Omental fat pad (tissue), 4 donors: ENCODE data around the gene ELL. TPM values are rescaled to one million over a fixed set of nuclear protein-coding genes. Genes with fewer than 3 reads are reported as not detected.
A peak's percentile ranks its signal among the peaks of the same experiment; 100 is the strongest.
"Not testable (repeated sequence)": the region's sequence is repeated elsewhere in the genome, so short reads cannot be mapped to it uniquely, and the experiment has no call there.

Experiments used
- ATAC-seq: fragments of 150-250 bp; one replicate; pipeline ENCODE4 v1.9.1; 2016; ENCODE audit warnings: mild to moderate bottlenecking, moderate library complexity; ENCODE audit not compliant: low FRiP score
- DNase-seq: peaks from one replicate; pipeline ENCODE4 v3.0.0-alpha.2; 2019; ENCODE audit warnings: low spot score
- total RNA-seq, 4 donors: library from RNA; depleted of rRNA; stranded (reverse); fragments of >200 nt; gene quantifications; one replicate each; pipeline ENCODE4 v1.1.0, GENCODE V29; 2016
- TF ChIP-seq, protein P1 (sequence below), 3 donors: fragments of 450-650 bp; IDR thresholded peaks; one replicate each; pipeline ENCODE4 v1.5.1; 2016 to 2017; ENCODE audit warnings: antibody characterized with exemption in 3 of 3, mild to moderate bottlenecking in 3 of 3, moderate library complexity in 2 of 3

The ELL gene
- total RNA-seq, 4 donors from 2014 or later: 18.1 to 43.1 (median 24.8) TPM

DNA sequence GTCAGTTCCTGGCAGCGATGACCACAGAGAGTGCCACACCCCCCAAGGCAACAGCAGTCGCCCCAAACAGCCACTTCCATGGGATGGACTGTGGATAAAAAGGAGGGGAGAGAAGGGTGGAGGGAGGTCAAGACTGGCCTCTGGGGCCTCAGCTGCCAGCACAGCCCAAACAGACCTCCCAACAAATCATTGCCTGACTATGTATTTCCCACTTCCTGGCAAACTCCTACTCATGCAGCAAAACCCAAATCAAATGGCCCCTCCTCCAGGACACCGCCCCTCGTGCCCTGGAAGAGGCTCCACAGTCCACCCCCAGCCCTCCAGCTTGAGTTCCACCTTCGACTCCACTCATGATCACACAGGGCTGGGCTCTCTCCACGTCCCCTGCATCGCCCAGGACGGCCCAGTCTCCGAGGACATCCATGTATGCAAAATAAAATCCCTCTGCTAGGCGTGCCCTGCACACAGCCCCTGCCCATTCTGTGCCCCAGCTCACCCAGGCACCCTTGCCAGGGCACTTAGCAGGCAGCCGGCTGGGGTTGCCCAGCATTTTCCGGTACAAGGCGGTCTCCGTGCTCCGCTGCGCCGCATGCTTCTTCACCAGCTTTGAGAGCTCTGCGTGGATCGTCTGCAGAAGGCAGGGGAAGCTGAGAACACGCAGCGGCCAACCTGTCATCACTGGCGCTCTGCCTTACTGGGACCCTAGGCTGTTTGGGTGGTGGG is 10.5 kb upstream of the ELL start:
- no peak for ATAC-seq
- DNase-seq: no peak
- TF ChIP-seq, protein P1, sequence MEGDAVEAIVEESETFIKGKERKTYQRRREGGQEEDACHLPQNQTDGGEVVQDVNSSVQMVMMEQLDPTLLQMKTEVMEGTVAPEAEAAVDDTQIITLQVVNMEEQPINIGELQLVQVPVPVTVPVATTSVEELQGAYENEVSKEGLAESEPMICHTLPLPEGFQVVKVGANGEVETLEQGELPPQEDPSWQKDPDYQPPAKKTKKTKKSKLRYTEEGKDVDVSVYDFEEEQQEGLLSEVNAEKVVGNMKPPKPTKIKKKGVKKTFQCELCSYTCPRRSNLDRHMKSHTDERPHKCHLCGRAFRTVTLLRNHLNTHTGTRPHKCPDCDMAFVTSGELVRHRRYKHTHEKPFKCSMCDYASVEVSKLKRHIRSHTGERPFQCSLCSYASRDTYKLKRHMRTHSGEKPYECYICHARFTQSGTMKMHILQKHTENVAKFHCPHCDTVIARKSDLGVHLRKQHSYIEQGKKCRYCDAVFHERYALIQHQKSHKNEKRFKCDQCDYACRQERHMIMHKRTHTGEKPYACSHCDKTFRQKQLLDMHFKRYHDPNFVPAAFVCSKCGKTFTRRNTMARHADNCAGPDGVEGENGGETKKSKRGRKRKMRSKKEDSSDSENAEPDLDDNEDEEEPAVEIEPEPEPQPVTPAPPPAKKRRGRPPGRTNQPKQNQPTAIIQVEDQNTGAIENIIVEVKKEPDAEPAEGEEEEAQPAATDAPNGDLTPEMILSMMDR (IDR thresholded peaks at IDR 0.05): no peak

DNA sequence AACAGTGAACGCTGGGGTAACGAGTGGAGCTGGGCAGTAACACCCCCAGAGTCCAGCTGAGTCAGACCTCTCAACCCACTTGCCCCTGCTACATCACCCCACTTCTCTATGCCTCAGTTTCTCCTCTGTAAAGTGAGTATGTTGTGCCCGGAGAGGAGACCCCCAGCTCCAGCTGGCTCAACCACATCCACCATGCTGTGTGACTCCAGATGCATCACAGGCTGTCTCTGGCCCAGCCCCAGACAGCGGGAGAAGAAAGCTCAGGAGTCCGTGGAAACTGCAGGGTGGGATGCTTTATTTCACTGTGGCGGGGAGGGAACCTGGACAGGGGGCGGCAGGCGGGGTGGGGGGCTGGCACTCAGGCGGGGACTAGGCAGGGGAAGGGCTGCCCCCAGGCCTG is 9.6 kb upstream of the ELL start:
- ATAC-seq (no peak), DNase-seq (no peak)
- TF ChIP-seq, protein P1 (IDR thresholded peaks at IDR 0.05): no peak

- ATAC-seq (no peak), DNase-seq (no peak)
- TF ChIP-seq, protein P1 (IDR thresholded peaks at IDR 0.05): no peak
These were observed 7.9 kb upstream of the ELL start for GRCh38 chr19:18529782-18530181.

DNA sequence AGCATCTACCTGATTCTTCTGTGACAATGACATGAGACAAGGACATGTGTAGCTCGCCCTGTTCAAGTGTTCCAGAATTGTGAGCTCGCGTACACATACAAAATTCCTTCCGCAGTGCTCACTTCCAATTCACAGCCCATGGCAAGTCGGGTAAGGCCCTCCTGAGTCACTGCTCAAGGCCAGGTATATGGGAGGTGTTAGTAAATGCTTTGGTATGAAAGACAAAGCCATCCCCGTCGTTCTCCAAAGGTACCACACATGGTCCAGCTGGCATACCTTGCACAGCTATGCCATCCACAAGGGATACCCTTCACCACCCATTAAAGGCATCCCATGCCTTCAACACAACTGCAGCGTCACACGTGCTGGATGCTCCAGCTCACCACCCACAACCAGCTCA is 4.4 kb upstream of the ELL start:
- TF ChIP-seq, protein P1 (IDR thresholded peaks at IDR 0.05): no peak
- DNase-seq (no peak), ATAC-seq (no peak)

GRCh38 chr19:18523841-18524240 is 2.0 kb upstream of the ELL start:
- ATAC-seq (no peak), DNase-seq (no peak)
- TF ChIP-seq, protein P1 (IDR thresholded peaks at IDR 0.05): no peak

DNA sequence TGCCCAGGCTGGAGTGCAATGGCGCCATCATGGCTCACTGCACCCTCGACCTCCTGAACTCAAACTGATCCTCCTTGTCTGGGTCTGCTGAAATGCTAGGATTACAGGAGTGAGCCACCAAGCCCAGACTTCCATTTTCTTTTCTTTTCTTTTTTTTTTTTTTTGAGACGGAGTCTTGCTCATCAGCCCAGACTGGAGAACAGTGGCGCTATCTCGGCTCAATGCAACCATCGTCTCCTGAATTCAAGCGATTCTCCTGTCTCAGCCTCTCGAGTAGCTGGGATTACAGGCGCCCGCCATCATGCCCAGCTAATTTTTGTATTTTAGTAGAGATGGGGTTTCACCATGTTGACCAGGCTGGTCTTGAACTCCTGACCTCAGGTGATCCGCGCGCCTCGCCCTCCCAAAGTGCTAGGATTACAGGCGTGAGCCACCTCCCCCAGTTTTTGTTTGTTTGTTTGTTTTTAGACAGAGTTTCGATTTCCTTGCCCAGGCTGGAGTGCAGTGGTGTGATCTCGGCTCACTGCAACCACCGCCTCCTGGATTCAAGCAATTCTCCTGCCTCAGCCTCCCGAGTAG is 1.1 kb upstream of the ELL start:
- not testable (repeated sequence) for ATAC-seq, DNase-seq

- peak; percentile 100 for DNase-seq
- peak; percentile 94 for ATAC-seq
- TF ChIP-seq, protein P1 (IDR thresholded peaks at IDR 0.05): no peak
These were observed 423 bp upstream of the ELL start for GRCh38 chr19:18522124-18522861.
